GM21619 (cell line): ENCODE results near the gene SFTPA1.
"Not testable (repeated sequence)": the region's sequence is repeated elsewhere in the genome, so short reads cannot be mapped to it uniquely, and the experiment has no call there.

Source experiments
- ATAC-seq: cut with Tn5 transposase; IDR thresholded peaks from one replicate; pipeline ENCODE4 v1.9.1; 2021; ENCODE audit not compliant: unreplicated experiment

SFTPA1 gene

GRCh38 chr10:79608505-79609375, 2.0 kb upstream of the SFTPA1 start:
- no peak for ATAC-seq

- ATAC-seq = not testable (repeated sequence)
These were observed 646 bp downstream of the SFTPA1 start for GRCh38 chr10:79611193-79611976.

DNA sequence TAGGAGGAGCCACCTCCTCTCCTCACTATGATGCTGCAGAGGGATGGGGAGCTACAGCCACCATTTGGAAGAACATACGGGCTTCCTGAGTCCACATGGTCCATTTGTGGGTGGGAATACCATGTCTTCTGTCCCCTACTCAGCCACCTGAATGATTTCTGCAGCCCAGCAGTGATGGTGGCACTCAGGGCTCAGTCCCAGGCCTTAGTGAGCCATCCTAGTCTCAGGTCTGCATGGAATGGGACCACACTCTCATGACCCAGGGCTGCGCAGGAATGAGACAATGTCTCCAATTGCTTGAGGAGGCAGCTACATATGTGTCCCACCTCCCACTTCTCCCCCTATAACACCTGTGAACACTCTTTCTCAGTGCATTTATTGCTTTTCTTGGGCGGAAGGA, 4.8 kb downstream of the SFTPA1 start:
- no peak for ATAC-seq

DNA sequence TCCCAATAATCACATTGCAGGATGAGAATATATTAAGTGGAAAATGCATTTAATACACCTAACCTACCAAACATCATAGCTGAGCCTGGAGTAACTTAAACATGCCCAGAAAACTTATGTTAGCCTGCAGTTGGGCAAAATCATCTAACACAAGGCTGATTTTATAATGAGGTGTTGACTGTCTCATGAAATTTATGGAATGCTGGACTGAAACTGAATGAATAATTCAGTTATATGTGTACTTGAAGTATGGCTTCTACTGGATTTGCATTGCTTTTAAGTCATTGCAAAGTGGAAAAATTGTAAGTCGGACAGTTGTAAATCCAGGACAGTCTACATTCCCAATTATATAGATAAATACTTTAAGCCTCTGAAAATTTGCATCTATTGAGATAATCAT, 5.4 kb downstream of the SFTPA1 start:
- no peak for ATAC-seq

DNA sequence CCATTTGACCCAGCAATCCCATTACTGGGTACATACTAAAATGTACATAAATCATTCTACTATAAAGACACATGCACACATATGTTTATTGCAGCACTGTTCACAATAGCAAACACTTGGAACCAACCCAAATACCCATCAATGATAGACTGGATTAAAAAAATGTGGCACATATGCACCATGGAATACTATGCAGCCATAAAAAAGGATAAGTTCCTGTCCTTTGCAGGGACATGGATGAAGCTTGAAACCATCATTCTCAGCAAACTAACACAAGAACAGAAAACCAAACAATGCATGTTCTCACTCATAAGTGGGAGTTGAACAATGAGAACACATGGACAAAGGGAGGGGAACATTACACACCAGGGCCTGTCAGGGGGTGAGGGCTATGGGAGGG, 12.9 kb downstream of the SFTPA1 start:
- not testable (repeated sequence) for ATAC-seq

- no peak for ATAC-seq
These were observed 16.3 kb downstream of the SFTPA1 start for GRCh38 chr10:79627075-79627474.

- ATAC-seq = no peak
These were observed 17.3 kb downstream of the SFTPA1 start for GRCh38 chr10:79628083-79628482.

GRCh38 chr10:79628988-79629954, 18.5 kb downstream of the SFTPA1 start:
- no peak for ATAC-seq

GRCh38 chr10:79629955-79630327, 19.2 kb downstream of the SFTPA1 start:
- ATAC-seq = no peak

- ATAC-seq = not testable (repeated sequence)
These were observed 26.0 kb downstream of the SFTPA1 start for GRCh38 chr10:79636654-79637199.

DNA sequence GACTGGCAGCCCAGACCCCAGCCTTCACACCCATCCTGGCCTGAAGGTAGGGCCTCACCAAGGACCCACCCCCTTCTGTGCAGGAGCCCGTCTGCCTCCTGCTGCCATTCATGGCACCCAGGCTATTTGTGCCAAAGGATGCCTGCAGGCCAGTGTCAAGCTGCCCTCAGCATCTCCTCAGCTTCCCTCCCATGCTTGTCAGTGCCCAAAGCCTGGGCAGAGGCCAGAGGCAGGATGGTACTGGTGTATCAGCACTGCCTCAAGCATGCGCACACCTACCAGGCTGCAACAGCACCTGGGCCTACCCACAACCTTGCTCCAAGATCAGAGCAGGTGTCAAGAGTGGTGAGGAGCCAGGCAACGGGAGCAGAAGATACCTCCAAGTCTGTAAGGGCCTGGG, 27.6 kb downstream of the SFTPA1 start:
- no peak for ATAC-seq

- not testable (repeated sequence) for ATAC-seq
These were observed 42.0 kb downstream of the SFTPA1 start for GRCh38 chr10:79652695-79653094.

- not testable (repeated sequence) for ATAC-seq
These were observed 52.5 kb downstream of the SFTPA1 start for GRCh38 chr10:79663287-79663686.

GRCh38 chr10:79664686-79665085, 53.9 kb downstream of the SFTPA1 start:
- not testable (repeated sequence) for ATAC-seq
